Mononuclear cell (primary cell): ENCODE measurements around the gene CPED1. TPM values are rescaled to one million over a fixed set of nuclear protein-coding genes. Genes with fewer than 3 reads are reported as not detected.
"Not testable (repeated sequence)": the region's sequence is repeated elsewhere in the genome, so short reads cannot be mapped to it uniquely, and the experiment has no call there.

Experiments used
- H3K27me3 ChIP-seq: 2 replicates; pipeline ENCODE4 v1.6.0; 2011; ENCODE audit warnings: low read length, control low read depth; ENCODE audit not compliant: insufficient read depth
- H3K4me1 ChIP-seq: 2 replicates; pipeline ENCODE4 v1.5.1; 2011; ENCODE audit warnings: mild to moderate bottlenecking, low read length, control low read depth; ENCODE audit not compliant: insufficient read depth
- H3K4me3 ChIP-seq: 2 replicates; pipeline ENCODE4 v1.5.1; 2011; ENCODE audit warnings: mild to moderate bottlenecking, low read length, moderate library complexity
- H3K9me3 ChIP-seq: 2 replicates; pipeline ENCODE4 v1.5.1; 2011; ENCODE audit warnings: low read depth, mild to moderate bottlenecking, control low read depth, low read length
- total RNA-seq: library from RNA; depleted of rRNA; stranded (reverse); fragments of >200 nt; gene quantifications from one replicate; pipeline ENCODE4 v1.2.3, GENCODE V29; 2012

CPED1 gene
- total RNA-seq, 1 donor, result 4.6 TPM

GRCh38 chr7:120960714-120961113 is 27.8 kb upstream of the CPED1 start:
- Histone ChIP-seq H3K27me3 (no peaks in the 10 kb centered on the region), H3K4me1 (no peaks in the 10 kb centered on the region), H3K9me3 (no peaks in the 10 kb centered on the region), H3K4me3 (no peak overlapping the region)

DNA sequence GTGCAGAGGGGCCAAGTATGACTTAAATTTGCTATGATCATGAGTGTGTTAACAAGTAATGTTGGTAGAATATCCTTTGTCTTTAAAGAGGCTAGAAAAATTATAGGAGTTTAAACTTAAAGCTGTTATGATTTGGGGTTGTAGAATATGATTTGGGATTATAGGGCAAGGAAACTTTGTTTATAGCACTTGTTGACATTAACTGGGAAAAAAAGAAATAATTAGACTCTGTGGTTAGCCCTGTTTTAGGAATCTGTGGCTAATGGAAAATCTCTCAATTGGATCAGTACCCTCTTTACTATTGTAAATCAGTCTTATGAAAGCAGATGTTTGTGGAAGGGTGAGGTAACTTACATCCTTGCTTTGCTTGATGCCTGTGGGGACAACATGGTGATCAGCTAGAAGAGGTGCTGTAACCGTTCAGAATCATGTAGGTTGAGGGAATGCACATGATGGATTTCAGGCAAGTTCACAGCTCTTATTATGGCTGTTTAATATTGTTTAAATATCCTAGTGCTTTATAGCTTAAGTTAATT is 26.8 kb upstream of the CPED1 start:
- Histone ChIP-seq H3K4me3 (no peak overlapping the region), H3K4me1 (no peaks in the 10 kb centered on the region), H3K9me3 (no peaks in the 10 kb centered on the region), H3K27me3 (no peaks in the 10 kb centered on the region)

- Histone ChIP-seq H3K4me1 (no peaks in the 10 kb centered on the region), H3K4me3 (no peak overlapping the region), H3K9me3 (no peaks in the 10 kb centered on the region), H3K27me3 (no peaks in the 10 kb centered on the region)
Observed at GRCh38 chr7:120964088-120964487, 24.4 kb upstream of the CPED1 start.

DNA sequence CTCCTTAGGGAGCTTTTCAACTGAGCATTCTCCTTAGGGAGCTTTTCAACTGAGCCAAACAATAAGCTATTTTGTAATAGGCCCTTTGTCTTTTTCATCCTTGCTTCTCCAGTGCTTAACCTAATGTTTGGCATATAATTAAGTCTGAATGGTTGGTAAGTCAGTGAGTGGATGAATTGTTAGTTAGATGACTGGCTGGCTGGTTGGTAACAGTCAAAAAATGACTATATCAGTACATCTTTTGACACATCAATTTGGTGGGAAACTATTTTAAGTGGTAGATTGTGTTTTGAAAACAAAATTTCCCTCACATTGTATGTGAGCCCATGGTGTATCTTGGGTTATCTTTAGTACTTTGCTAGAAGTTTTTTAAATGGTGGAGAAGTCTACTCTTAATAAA is 21.6 kb upstream of the CPED1 start:
- Histone ChIP-seq H3K4me3 (no peak overlapping the region), H3K9me3 (no peaks in the 10 kb centered on the region), H3K27me3 (no peaks in the 10 kb centered on the region), H3K4me1 (no peaks in the 10 kb centered on the region)

DNA sequence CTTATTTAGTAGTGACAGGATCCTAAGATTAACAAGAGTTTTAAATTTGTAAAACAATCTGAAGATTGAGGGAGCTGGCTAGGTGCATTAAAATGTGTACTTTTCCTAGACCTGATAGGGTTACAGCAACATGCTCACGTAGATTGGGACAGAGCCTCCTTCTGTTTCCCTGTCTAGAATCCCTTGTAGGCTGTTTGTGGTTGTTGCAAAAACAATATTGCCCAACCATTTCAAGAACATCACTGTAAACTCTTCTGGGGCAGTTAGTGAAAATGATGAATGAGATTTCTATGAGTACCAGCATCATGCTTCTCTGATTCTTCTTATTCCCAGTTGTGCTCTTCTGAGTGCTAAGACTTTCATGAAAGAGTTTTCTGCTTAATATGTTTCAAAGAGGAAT is 14.7 kb upstream of the CPED1 start:
- H3K4me1 ChIP-seq, result no peaks in the 10 kb centered on the region
- H3K9me3 ChIP-seq, result no peaks in the 10 kb centered on the region
- no peaks in the 10 kb centered on the region for H3K27me3 ChIP-seq
- H3K4me3 ChIP-seq, result no peak overlapping the region

DNA sequence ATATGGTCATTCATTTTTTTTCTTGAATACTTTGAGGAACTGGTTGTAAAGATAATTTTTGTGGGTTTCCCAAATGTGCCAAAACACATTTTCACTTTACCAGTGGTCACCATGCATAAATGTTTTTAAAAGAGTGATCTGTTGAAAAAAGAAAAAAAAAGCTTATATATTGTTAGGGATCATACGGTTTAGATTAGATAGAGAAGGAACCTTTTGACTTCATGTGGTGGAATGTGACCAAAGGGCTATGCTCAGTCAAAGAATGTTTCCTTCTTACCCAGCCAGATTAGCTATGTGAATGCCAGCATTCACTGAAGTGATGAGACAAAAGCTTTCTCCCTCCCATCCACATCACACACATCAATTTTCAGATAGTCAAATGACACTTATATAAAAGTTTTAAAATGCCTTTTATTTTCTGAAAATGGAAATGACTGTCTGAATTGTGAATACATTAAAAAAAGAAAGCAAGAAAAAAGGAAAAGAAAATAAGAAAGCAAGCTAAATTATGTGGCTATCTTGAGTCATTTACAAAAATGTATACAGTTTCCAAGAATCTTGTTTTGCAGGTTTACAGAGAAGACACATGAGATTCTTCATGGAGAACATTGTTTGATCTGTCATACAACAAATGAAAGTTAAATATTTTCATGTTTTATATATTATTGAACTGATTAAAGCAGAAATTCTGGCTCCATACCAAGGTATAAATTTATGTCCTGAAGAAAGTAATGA is 8.6 kb upstream of the CPED1 start:
- Histone ChIP-seq H3K4me1 (no peaks in the 10 kb centered on the region), H3K9me3 (no peaks in the 10 kb centered on the region), H3K4me3 (no peak overlapping the region), H3K27me3 (no peaks in the 10 kb centered on the region)

GRCh38 chr7:120981117-120981516 is 7.4 kb upstream of the CPED1 start:
- Histone ChIP-seq H3K4me1 (no peaks in the 10 kb centered on the region), H3K9me3 (no peaks in the 10 kb centered on the region), H3K27me3 (no peaks in the 10 kb centered on the region), H3K4me3 (no peak overlapping the region)

- Histone ChIP-seq H3K9me3 (no peaks in the 10 kb centered on the region), H3K4me3 (no peak overlapping the region), H3K4me1 (no peaks in the 10 kb centered on the region), H3K27me3 (no peaks in the 10 kb centered on the region)
Observed at GRCh38 chr7:120981888-120982615, 6.5 kb upstream of the CPED1 start.

- not testable (repeated sequence) for H3K9me3 ChIP-seq
- H3K4me1 ChIP-seq, result peaks cover 10% of the 10 kb centered on the region
Observed at GRCh38 chr7:120983592-120983991, 4.9 kb upstream of the CPED1 start.

DNA sequence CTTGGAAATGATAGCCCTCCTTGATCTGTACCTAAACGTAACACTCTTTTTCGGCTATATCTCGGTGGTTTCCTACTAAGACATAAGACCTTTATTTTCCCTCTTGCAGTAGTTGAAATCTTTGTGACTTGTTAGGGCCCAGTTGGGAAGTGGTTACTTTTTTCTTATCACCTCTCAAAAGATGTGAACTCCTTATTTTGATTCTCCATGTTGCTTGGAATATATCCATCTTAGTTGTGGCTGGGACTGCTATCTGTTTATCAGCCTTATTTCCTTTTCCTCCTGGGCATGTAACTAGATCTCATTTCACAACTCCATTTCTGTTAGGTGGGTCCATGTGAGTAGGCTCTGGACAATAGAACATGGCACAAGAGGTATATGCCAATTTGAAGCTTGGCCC is 4.1 kb upstream of the CPED1 start:
- H3K4me3 ChIP-seq, result no peak overlapping the region
- no peaks in the 10 kb centered on the region for H3K9me3 ChIP-seq
- H3K27me3 ChIP-seq, result peaks cover 6% of the 10 kb centered on the region
- H3K4me1 ChIP-seq, result peaks cover 17% of the 10 kb centered on the region

More at GRCh38 chr7:120983592-120983991, 4.9 kb upstream of the CPED1 start:
- not testable (repeated sequence) for H3K27me3 ChIP-seq, H3K4me3 ChIP-seq

DNA sequence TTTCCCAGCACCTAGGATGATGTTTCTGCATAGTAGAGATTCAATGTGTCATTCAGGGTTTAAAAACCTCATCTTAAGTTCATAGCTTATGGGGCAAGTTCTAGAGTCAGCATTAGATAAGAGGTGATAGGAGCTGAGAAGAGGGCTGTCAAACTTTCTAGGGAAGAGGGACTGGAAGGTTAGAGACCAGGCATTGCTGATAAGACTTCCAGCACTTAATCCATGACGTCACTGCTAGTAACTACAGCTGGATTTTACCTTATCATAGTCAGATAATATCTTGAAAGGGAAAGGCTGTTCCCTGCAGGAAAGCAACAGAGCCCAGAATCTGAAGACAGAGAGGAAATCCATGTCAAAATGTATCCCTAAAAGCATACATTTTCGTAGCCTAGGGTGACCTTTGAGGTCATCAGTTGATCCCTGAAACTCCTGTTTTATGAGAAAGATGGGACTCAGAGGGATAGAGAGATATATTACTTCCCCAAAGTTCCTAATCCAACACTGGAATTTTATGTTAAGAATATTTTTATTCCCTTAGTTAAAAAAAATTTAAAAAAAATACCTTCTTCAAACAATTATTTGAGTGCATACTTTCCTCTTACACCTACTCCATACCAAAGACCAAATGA is 3.3 kb upstream of the CPED1 start:
- Histone ChIP-seq H3K4me1 (peaks cover 22% of the 10 kb centered on the region), H3K9me3 (no peaks in the 10 kb centered on the region), H3K27me3 (peaks cover 14% of the 10 kb centered on the region), H3K4me3 (no peak overlapping the region)

DNA sequence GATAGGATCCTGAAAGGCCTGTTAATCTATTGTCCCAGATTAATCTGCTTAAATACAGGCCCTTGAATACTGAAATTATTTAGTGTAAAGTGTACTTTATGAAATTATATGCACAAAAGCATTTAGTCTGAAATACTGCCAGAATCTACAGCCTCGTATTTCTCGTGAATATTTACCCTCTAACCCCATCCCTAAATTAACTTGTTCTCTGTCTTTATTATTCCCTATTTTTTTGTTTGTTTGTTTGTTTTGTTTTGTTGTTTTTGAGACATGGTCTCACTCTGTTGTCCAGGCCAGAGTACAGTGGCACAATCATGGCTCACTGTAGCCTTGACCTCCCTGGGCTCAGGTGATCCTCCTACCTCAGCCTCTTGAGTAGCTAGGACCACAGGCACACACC is 2.7 kb upstream of the CPED1 start:
- Histone ChIP-seq H3K9me3 (no peaks in the 10 kb centered on the region), H3K4me1 (peaks cover 22% of the 10 kb centered on the region), H3K27me3 (peaks cover 19% of the 10 kb centered on the region), H3K4me3 (no peak overlapping the region)

- Histone ChIP-seq H3K27me3 (peaks cover 26% of the 10 kb centered on the region), H3K4me3 (no peak overlapping the region), H3K9me3 (no peaks in the 10 kb centered on the region), H3K4me1 (peaks cover 22% of the 10 kb centered on the region)
Observed at GRCh38 chr7:120986650-120987049, 1.9 kb upstream of the CPED1 start.

- no peak overlapping the region for H3K4me3 ChIP-seq
- H3K27me3 ChIP-seq, result peaks cover 29% of the 10 kb centered on the region
- H3K9me3 ChIP-seq, result no peaks in the 10 kb centered on the region
- H3K4me1 ChIP-seq, result peaks cover 22% of the 10 kb centered on the region
Observed at GRCh38 chr7:120987280-120987679, 1.2 kb upstream of the CPED1 start.
